IMR-90 (cell line): ENCODE data around the gene TIAM1. TPM values are rescaled to one million over a fixed set of nuclear protein-coding genes. Genes with fewer than 3 reads are reported as not detected.

ENCODE experiments used
- ATAC-seq: fragments of 200-7000 bp; cut with Tn5 transposase; 2 replicates; pipeline ENCODE4 v1.9.1; 2020; ENCODE audit warnings: low read depth, mild to moderate bottlenecking, moderate library complexity
- BruUV-seq: library from RNA; stranded (reverse); fragments of 400-500 nt; replicated peaks from 2 replicates; lab custom pipeline; 2021; lab: Mats Ljungman, UMichigan
- CTCF ChIA-PET: fragments of 300-600 bp; formaldehyde crosslinking; extraction: SDS; loops from one replicate; lab custom pipeline; 2021; ENCODE audit warnings: antibody characterized with exemption; lab: Yijun Ruan, JAX
- POLR2A ChIA-PET: fragments of 300-600 bp; sonication (Branson Sonifier 250); formaldehyde crosslinking; loops from one replicate; lab custom pipeline; 2022; ENCODE audit warnings: antibody characterized with exemption; ENCODE audit not compliant: unreplicated experiment; lab: Charles Lee
- DNase-seq: peaks from one replicate; pipeline ENCODE4 v3.0.0; 2013
- H2AFZ ChIP-seq: replicated peaks from 2 replicates; pipeline ENCODE3; 2013; ENCODE audit warnings: low read length, mild to moderate bottlenecking; ENCODE audit not compliant: poor library complexity
- H2AK5ac ChIP-seq: 2 replicates; pipeline ENCODE4 v1.6.1; 2013; ENCODE audit warnings: low read depth, low read length, inconsistent platforms
- H2AK9ac ChIP-seq: replicated peaks from 2 replicates; pipeline ENCODE3; 2013; ENCODE audit warnings: mild to moderate bottlenecking, low read depth, low read length, moderate library complexity; ENCODE audit not compliant: poor library complexity
- H2BK120ac ChIP-seq: 2 replicates; pipeline ENCODE4 v1.6.1; 2013; ENCODE audit warnings: low read depth, low read length, inconsistent platforms
- H2BK15ac ChIP-seq: 3 replicates; pipeline ENCODE4 v1.6.1; 2013; ENCODE audit warnings: low read depth, low read length, inconsistent platforms
- H2BK20ac ChIP-seq: 2 replicates; pipeline ENCODE4 v1.6.1; 2013; ENCODE audit warnings: low read depth, mild to moderate bottlenecking, inconsistent platforms, low read length, moderate library complexity
- H2BK5ac ChIP-seq: 2 replicates; pipeline ENCODE4 v1.6.1; 2013; ENCODE audit warnings: mild to moderate bottlenecking, low read depth, low read length, inconsistent platforms; ENCODE audit not compliant: poor library complexity, severe bottlenecking
- H3K14ac ChIP-seq: replicated peaks from 2 replicates; pipeline ENCODE4 v1.6.1; 2013; ENCODE audit warnings: low read depth, low read length, inconsistent platforms
- H3K18ac ChIP-seq: 2 replicates; pipeline ENCODE4 v1.6.1; 2013; ENCODE audit warnings: low read depth, low read length, control low read depth
- H3K23ac ChIP-seq: 2 replicates; pipeline ENCODE4 v1.6.1; 2013; ENCODE audit warnings: low read depth, low read length, inconsistent platforms
- H3K27ac ChIP-seq: 2 replicates; pipeline ENCODE4 v1.5.1; 2013; ENCODE audit warnings: mild to moderate bottlenecking, control low read depth, low read length; ENCODE audit not compliant: insufficient read depth
- H3K27me3 ChIP-seq: 2 replicates; pipeline ENCODE4 v1.6.1; 2013; ENCODE audit warnings: low read length; ENCODE audit not compliant: control insufficient read depth, insufficient read depth
- H3K36me3 ChIP-seq: 2 replicates; pipeline ENCODE4 v1.6.1; 2013; ENCODE audit warnings: low read length, mixed read lengths; ENCODE audit not compliant: control insufficient read depth, insufficient read depth
- H3K4ac ChIP-seq: 2 replicates; pipeline ENCODE4 v1.6.1; 2013; ENCODE audit warnings: low read depth, low read length, inconsistent platforms
- H3K4me1 ChIP-seq: 2 replicates; pipeline ENCODE4 v1.6.1; 2013; ENCODE audit warnings: low read length, mixed read lengths; ENCODE audit not compliant: control insufficient read depth, insufficient read depth
- H3K4me2 ChIP-seq: 2 replicates; pipeline ENCODE4 v1.6.1; 2013; ENCODE audit warnings: low read depth, mild to moderate bottlenecking, control low read depth, low read length, moderate library complexity
- H3K4me3 ChIP-seq: 2 replicates; pipeline ENCODE4 v1.5.1; 2013; ENCODE audit warnings: low read depth, mild to moderate bottlenecking, control low read depth, low read length, moderate library complexity; ENCODE audit not compliant: insufficient read depth
- H3K56ac ChIP-seq: 2 replicates; pipeline ENCODE4 v1.6.1; 2013; ENCODE audit warnings: low read length, inconsistent platforms; ENCODE audit not compliant: insufficient read depth; ENCODE audit errors: extremely low read depth
- H3K79me1 ChIP-seq, 2 experiments: 2 replicates each; pipeline ENCODE4 v1.6.1; 2013; ENCODE audit warnings: low read length in 2 of 2, inconsistent platforms in 1 of 2, low read depth in 1 of 2
- H3K9ac ChIP-seq: 2 replicates; pipeline ENCODE4 v1.6.1; 2013; ENCODE audit warnings: low read depth, low read length, control low read depth
- H3K9me1 ChIP-seq: 2 replicates; pipeline ENCODE4 v1.6.1; 2013; ENCODE audit warnings: low read length, inconsistent platforms; ENCODE audit not compliant: insufficient read depth
- H3K9me3 ChIP-seq: 2 replicates; pipeline ENCODE4 v1.6.1; 2013; ENCODE audit warnings: low read length; ENCODE audit not compliant: control insufficient read depth, insufficient read depth
- H4K20me1 ChIP-seq: 2 replicates; pipeline ENCODE4 v1.6.1; 2013; ENCODE audit warnings: low read length, inconsistent platforms; ENCODE audit not compliant: insufficient read depth
- H4K5ac ChIP-seq: 2 replicates; pipeline ENCODE4 v1.6.1; 2013; ENCODE audit warnings: mild to moderate bottlenecking, low read depth, low read length, control low read depth
- H4K8ac ChIP-seq, 2 experiments: 2 replicates each; pipeline ENCODE4 v1.6.1; 2013; ENCODE audit warnings: low read depth in 2 of 2, low read length in 2 of 2, control low read depth in 1 of 2, inconsistent platforms in 1 of 2
- H4K91ac ChIP-seq: 2 replicates; pipeline ENCODE4 v1.6.1; 2013; ENCODE audit warnings: low read depth, low read length, inconsistent platforms; ENCODE audit not compliant: insufficient read depth
- BHLHE40 ChIP-seq: fragments of 150-350 bp; IDR thresholded peaks from 2 replicates; pipeline ENCODE4 v1.6.1; 2016; ENCODE audit warnings: mild to moderate bottlenecking, low read depth, low read length
- FOS ChIP-seq: fragments of 150-350 bp; IDR thresholded peaks from 2 replicates; pipeline ENCODE4 v1.6.1; 2016; ENCODE audit warnings: low read depth, low read length
- RCOR1 ChIP-seq: IDR thresholded peaks from 2 replicates; pipeline ENCODE4 v1.6.1; 2012; ENCODE audit warnings: mild to moderate bottlenecking, low read length, improper control_type of control experiment; ENCODE audit not compliant: insufficient replicate concordance
- RFX5 ChIP-seq: IDR thresholded peaks from 2 replicates; pipeline ENCODE4 v1.8.0; 2012; ENCODE audit warnings: low read depth, mild to moderate bottlenecking, low read length, moderate library complexity
- WGBS, 2 experiments: methylation state at CpG; one replicate each; pipeline versions ENCODE4 v1.1.5 to v1.1.7; 2013; ENCODE audit warnings: missing lambda C conversion rate in 2 of 2; ENCODE audit not compliant: insufficient read length in 1 of 2; ENCODE audit errors: extremely low coverage in 2 of 2; 5-methylcytosine and 5-hydroxymethylcytosine counted together
- dilution Hi-C: fragments of 300-500 bp; cut with HindIII; formaldehyde crosslinking; loops from one replicate; pipeline ENCODE4 v1.14.3; 2018; ENCODE audit warnings: low sequenced_read_pairs; ENCODE audit not compliant: unreplicated experiment
- in situ Hi-C: fragments of 300-500 bp; cut with MboI; formaldehyde crosslinking; loops from 3 replicates; pipeline ENCODE4 v1.14.3; 2019; ENCODE audit warnings: low sequenced_read_pairs, inconsistent platforms, mixed read lengths
- intact Hi-C: fragments of 100-400 bp; cut with micrococcal nuclease; formaldehyde crosslinking; loops from 2 replicates; pipeline ENCODE4 v1.10.0; 2022
- polyA plus RNA-seq, 3 experiments: library from polyadenylated mRNA; depleted of rRNA; stranded (reverse); fragments of >200 nt; gene quantifications; 2 replicates each; pipeline ENCODE4 v1.2.3, GENCODE V29; 2012; ENCODE audit warnings: low replicate concordance in 1 of 3
- total RNA-seq: library from RNA; depleted of rRNA; stranded (reverse); fragments of >200 nt; gene quantifications from 2 replicates; pipeline ENCODE4 v1.2.3, GENCODE V29; 2012

TIAM1 gene
- total and polyA plus RNA-seq, 2 of the 4 experiments (the other 2 are of a cell fraction), result 2.9 to 9.3 TPM

GRCh38 chr21:31374395-31374794, 30.3 kb upstream of the TIAM1 start:
- Histone ChIP-seq H4K91ac (no peak overlapping the region), H2BK20ac (no peak overlapping the region), H2AK5ac (no peak overlapping the region), H3K23ac (no peak overlapping the region), H3K9me3 (no peaks in the 10 kb centered on the region), H4K5ac (no peak overlapping the region), H3K9me1 (no peaks in the 10 kb centered on the region), H3K18ac (no peak overlapping the region), H3K14ac (no peak overlapping the region), H2BK5ac (no peak overlapping the region), H3K4me1 (peaks cover 2% of the 10 kb centered on the region; the same call in 1 of the 2 replicates), H3K27ac (no peak overlapping the region), H3K27me3 (no peaks in the 10 kb centered on the region; the same call in 1 of the 2 replicates), H2AK9ac (no peak overlapping the region), H3K9ac (no peak overlapping the region), H4K20me1 (no peaks in the 10 kb centered on the region), H3K56ac (no peak overlapping the region), H3K4me3 (no peak overlapping the region), H2BK120ac (no peak overlapping the region), H3K4me2 (no peak overlapping the region), H3K4ac (no peak overlapping the region), H2BK15ac (no peak overlapping the region), H3K79me1 (no peaks in the 10 kb centered on the region), H2AFZ (no peak overlapping the region), H3K36me3 (no peaks in the 10 kb centered on the region), H4K8ac (no peak overlapping the region)
- WGBS, 2 experiments, result 66% methylated on average over 2 of the region's 4 CpGs; no CpG with 5 or more reads in 1 of the 2 experiments
- in situ Hi-C loops, result no loop called here
- CTCF ChIA-PET, result no interaction called here
- intact Hi-C loops, result no loop called here
- no peak for TF ChIP-seq FOS
- no peak for TF ChIP-seq BHLHE40
- no peak for TF ChIP-seq RCOR1
- TF ChIP-seq RFX5, result no peak
- DNase-seq (no peak), ATAC-seq (no peak)
- BruUV-seq, result no TSS peak
- POLR2A ChIA-PET, result no interaction called here
- dilution Hi-C loops, result no loop called here
